Muscle layer of colon (tissue), 2 donors: Measurements from ENCODE around the gene PPFIA3.
"Not testable (repeated sequence)": the region's sequence is repeated elsewhere in the genome, so short reads cannot be mapped to it uniquely, and the experiment has no call there.

ENCODE experiments used
- H3K27ac ChIP-seq: one replicate; pipeline ENCODE4 v1.7.0; 2013; ENCODE audit warnings: low read depth, mild to moderate bottlenecking, low read length, moderate library complexity
- H3K27me3 ChIP-seq, 2 donors: one replicate each; pipeline ENCODE4 v1.7.0; 2013; ENCODE audit warnings: low read length in 2 of 2, mild to moderate bottlenecking in 2 of 2; ENCODE audit not compliant: insufficient read depth in 2 of 2, control insufficient read depth in 1 of 2
- H3K36me3 ChIP-seq: one replicate; pipeline ENCODE4 v1.7.0; 2013; ENCODE audit warnings: mild to moderate bottlenecking, low read length; ENCODE audit not compliant: insufficient read depth
- H3K4me1 ChIP-seq: one replicate; pipeline ENCODE4 v1.7.0; 2013; ENCODE audit warnings: mild to moderate bottlenecking, low read length; ENCODE audit not compliant: insufficient read depth
- H3K4me3 ChIP-seq, 2 donors: one replicate each; pipeline ENCODE4 v1.7.0; 2013; ENCODE audit warnings: low read length in 2 of 2, low read depth in 1 of 2, mild to moderate bottlenecking in 1 of 2, moderate library complexity in 1 of 2
- H3K9ac ChIP-seq: one replicate; pipeline ENCODE4 v1.7.0; 2013; ENCODE audit warnings: low read length
- H3K9me3 ChIP-seq: one replicate; pipeline ENCODE4 v1.7.0; 2013; ENCODE audit warnings: mild to moderate bottlenecking, low read length
- donor health status: abdominal sarcoma.
- donor health status: Adenocarcinoma of cecum.

Gene PPFIA3

DNA sequence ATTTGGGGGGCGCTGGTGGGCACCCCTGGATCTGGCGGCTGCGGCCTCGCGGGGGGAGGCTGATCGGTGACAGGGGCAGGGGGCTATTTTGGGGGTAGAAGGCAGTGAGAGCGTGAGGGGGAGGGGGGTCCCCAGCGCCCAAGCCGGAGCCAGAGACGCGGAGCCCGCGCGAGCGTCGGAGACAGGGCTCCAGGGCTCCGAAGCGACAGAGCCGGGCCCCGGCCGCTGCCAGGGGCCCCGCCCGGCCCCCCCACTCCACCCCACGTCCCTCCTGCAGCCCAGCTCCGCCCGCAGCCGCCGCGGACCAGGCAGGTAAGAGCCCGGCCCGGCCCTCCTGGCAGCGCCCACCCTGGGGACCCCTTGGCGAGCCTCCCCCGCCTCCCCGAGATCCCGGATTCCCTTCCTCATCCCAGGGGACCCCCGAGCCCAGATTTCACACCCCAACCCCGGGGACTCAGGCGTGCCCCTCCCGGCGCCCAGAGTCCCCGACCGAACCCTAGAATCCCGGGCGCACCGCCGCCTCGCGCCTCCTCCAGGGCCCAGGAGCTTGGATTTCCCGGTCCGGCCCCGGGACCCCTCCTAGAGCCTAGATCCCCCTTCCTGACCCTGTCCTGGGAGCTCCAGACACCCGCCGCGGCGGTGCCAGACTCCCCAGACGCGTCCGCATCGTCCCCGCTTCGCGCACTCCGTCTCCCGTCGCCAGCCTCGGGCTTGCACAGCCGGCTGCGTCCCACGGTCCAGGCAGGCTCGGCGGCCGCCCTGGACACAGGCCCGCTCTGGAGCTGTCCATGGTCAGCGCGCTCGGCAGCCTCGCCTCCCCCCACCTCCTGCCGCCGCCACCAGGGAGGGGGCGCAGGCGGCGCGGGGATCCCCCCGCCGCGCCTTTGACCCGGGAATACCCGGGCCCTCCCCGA, at the start of gene PPFIA3:
Gene PPFIA3, plus strand, starts transcription at position 134 of the 914 bp plus-strand sequence. CDS start 8,330 bp downstream, outside the sequence.
- H3K36me3 ChIP-seq = no peaks in the 10 kb centered on the region
- H3K27me3 ChIP-seq = peaks cover 0 to 7% of the 10 kb centered on the region in 2 donors
- no peaks in the 10 kb centered on the region for H3K9me3 ChIP-seq
- H3K4me3 ChIP-seq = peak within 1 kb of the TSS; percentile 58 to 83
- peak within 1 kb of the TSS; percentile 76 for H3K27ac ChIP-seq
- H3K4me1 ChIP-seq = peaks cover 7% of the 10 kb centered on the region
- H3K9ac ChIP-seq = peak within 1 kb of the TSS; percentile 49

DNA sequence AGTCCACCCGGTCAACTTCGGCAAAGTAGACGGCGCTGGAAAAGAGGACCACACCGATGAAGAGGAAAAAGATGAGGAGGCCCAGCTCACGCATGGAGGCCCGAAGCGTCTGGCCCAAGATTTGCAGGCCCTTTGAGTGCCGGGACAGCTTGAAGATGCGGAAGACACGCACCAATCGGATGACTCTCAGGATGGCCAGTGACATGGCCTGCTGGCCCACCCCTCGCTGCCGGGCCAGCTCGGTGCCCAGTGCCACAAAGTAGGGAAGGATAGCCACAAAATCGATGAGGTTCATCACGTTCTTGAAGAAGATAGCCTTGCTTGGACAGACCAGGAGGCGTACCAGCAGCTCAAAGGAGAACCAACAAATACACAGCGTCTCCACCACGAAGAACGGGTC, 48.9 kb upstream of the PPFIA3 start:
- Histone ChIP-seq H3K27me3 (peaks cover 13 to 65% of the 10 kb centered on the region in 2 donors), H3K27ac (no peak overlapping the region)

DNA sequence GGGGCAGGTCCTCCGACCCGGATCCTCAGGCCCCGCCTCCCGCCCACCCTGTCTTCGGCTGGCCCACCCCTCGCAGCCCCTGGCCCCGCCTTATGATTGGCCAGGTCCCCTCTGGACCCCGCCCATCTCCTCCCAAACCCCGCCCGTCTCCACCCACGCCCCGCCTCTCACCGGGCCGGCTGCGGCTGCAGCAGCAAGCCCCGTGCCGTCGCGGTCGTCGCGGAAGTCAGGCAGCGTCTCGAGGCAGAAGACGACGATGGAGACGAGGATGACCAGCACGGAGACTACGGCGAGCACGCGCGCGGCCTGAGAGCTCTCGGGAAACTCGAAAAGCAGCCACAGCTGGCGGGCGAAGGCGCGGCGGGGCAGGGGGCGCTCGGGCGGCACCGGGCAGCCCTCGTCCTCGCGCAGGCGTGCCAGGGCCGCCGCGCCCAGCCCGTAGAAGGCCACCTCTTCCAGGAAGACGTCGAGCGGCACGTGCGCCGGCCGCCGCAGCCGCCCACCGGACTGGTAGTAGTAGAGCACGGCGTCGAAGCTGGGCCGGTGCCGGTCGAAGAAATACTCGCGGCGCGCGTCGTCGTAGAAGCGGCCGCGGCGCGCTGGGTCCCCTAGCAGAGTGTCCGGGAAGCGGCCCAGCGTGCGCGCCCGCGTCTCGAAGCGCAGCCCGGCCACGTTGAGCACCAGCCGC, 47.3 kb upstream of the PPFIA3 start:
- H3K27ac ChIP-seq = no peak overlapping the region
- H3K27me3 ChIP-seq = peaks cover 13 to 53% of the 10 kb centered on the region in 2 donors
- no peak overlapping the region for H3K4me3 ChIP-seq
- H3K4me1 ChIP-seq = no peaks in the 10 kb centered on the region
- no peak overlapping the region for H3K9ac ChIP-seq
- no peaks in the 10 kb centered on the region for H3K9me3 ChIP-seq
- H3K36me3 ChIP-seq = no peaks in the 10 kb centered on the region

More for the DNA sequence above, 48.9 kb upstream of the PPFIA3 start:
- H3K4me1 ChIP-seq = no peaks in the 10 kb centered on the region
- no peaks in the 10 kb centered on the region for H3K9me3 ChIP-seq
- H3K36me3 ChIP-seq = no peaks in the 10 kb centered on the region
- H3K4me3 ChIP-seq = no peak overlapping the region
- H3K9ac ChIP-seq = no peak overlapping the region

DNA sequence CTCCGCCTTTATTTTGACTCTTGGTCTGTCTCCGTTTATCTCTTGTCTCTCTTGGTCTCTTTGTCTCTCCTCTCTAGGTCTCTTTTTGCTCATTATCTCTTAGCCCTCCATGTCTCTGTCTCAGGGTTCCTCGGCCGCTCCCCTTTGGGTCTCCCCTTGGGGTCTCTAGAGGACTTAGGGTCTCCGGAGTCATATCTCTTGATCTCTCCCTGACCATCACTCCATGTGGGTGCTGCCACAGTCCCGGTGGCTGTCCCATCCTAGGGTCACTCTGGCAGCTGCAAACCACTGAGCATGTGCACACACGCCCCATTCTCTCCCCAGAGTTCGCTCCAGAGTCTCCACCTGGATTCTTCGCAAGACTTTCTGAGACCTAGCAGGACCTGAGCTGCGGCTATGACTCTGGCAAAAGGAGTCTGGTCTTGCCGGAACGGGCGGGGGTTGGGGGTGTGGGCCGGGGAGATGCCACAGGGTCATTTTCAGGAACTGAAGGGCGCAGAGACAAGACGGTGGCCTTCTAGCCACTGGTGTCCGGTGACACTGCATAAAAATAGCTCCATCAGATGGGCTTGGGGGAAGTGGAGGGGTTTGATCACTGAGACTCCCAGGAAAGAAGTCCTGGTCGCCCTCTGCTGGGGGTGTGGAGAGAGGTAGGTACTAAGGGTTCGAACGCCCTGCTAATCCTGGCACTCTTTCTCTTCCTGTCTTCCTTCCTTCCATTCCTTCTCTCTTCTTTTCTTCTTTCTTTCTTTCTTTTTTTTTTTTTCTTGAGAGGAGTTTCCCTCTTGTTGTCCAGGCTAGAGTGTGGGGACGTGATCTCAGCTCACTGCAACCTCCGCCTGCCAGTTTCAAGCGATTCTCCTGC, 45.6 kb upstream of the PPFIA3 start:
- H3K27me3 ChIP-seq = peaks cover 13 to 46% of the 10 kb centered on the region in 2 donors
- H3K4me3 ChIP-seq = no peak overlapping the region
- no peaks in the 10 kb centered on the region for H3K4me1 ChIP-seq
- no peaks in the 10 kb centered on the region for H3K36me3 ChIP-seq
- H3K27ac ChIP-seq = no peak overlapping the region
- no peak overlapping the region for H3K9ac ChIP-seq
- H3K9me3 ChIP-seq = no peaks in the 10 kb centered on the region

DNA sequence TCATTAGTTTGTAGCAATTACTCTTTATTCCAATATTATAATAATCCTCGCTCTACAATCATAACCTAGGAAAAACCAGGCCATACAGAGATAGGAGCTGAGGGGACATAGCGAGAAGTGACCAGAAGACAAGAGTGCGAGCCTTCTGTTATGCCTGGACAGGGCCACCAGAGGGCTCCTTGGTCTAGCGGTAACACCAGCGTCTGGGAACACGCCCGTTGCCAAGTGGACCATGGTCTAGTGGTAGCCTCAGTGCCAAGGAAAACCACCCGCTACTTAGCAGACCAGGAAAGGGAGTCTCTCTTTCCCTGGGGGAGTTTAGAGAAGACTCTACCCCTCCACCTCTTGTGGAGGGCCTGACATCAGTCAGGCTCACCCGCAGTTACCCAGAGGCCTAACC, 44.5 kb upstream of the PPFIA3 start:
- H3K9me3 ChIP-seq, H3K4me3 ChIP-seq, H3K4me1 ChIP-seq, H3K9ac ChIP-seq, H3K27ac ChIP-seq, H3K36me3 ChIP-seq: not testable (repeated sequence)
- peaks cover 13 to 39% of the 10 kb centered on the region in 2 donors for H3K27me3 ChIP-seq

DNA sequence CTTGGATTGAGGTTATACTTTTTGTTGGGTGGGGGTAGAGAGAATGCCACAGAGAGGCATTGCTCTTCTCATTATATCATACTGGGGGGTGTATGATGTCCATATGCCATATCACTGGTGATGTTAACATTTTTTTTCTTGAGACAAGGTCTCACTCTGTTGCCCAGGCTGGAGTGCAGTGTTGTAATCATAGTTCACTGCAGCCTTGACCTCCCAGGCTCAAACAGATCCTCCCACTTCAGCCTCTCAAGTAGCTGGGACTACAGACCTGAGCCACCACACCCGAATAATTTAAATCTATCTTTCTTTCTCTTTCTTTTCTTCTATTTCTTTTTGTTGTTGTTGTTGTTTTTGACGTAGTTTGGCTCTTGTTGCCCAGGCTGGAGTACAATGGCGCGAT, 39.0 kb upstream of the PPFIA3 start:
- H3K9ac ChIP-seq = no peak overlapping the region
- H3K4me3 ChIP-seq = no peak overlapping the region
- no peaks in the 10 kb centered on the region for H3K36me3 ChIP-seq
- H3K27ac ChIP-seq = no peak overlapping the region
- H3K4me1 ChIP-seq = no peaks in the 10 kb centered on the region
- no peaks in the 10 kb centered on the region for H3K27me3 ChIP-seq
- no peaks in the 10 kb centered on the region for H3K9me3 ChIP-seq

DNA sequence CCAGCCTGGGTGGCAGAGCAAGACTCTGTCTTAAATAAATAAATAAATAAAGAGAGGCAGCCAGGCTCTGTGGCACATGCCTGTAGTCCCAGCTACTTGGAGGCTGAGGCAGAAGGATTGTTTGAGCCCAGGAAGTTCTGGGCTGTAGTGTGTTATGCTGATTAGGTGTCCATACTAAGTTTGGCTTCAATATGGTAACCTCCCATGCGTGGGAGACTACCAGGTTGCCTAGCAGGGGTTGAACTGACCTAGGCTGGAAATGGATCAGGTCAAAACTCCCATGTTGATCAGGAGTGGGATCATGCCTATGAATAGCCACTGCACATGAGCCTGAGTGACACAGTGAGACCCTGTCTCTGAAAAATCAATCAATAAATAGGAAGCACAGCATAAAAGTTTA, 38.1 kb upstream of the PPFIA3 start:
- Histone ChIP-seq H3K4me1 (peaks cover 3% of the 10 kb centered on the region), H3K9me3 (no peaks in the 10 kb centered on the region), H3K27me3 (no peaks in the 10 kb centered on the region), H3K9ac (no peak overlapping the region), H3K4me3 (no peak overlapping the region), H3K27ac (no peak overlapping the region), H3K36me3 (no peaks in the 10 kb centered on the region)

DNA sequence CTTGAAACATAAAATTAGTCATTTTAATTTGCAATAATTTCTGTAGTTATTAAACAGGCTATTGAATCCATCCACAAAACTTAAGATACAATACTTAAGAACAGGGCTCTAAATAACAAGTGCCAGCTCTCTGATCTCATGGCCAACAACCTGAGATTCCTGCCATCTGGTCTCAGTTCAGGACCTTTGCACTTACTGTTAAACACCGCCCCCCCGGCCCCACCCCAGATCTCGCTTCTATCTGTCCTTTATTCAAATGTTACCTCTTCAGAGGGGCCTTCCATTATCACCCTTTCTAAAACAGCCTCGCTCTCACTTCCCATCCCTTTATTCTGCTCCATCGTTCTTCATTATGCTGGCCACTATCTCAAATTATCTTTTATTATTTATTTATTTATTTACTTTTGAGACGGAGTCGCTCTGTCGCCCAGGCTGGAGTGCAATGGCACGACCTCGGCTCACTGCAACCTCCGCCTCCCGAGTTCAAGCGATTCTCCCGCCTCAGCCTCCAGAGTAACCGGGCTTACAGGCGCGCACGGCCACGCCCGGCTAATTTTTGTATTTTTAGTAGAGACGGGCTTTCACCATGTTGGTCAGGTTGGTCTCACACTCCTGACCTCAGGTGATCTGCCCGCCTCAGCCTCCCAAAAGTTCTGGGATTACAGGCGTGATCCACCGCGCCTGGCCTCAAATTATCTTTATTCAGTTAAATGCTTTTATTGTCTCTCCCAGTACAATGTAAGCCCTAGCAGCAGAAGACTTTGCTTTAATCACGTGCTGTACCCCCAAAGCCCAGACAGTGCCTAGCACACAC, 34.9 kb upstream of the PPFIA3 start:
- Histone ChIP-seq H3K36me3 (peaks cover 18% of the 10 kb centered on the region), H3K27me3 (no peaks in the 10 kb centered on the region), H3K4me1 (peaks cover 22% of the 10 kb centered on the region), H3K9ac (no peak overlapping the region), H3K27ac (peak overlapping the region; percentile 96), H3K9me3 (no peaks in the 10 kb centered on the region), H3K4me3 (peak overlapping the region; percentile 42 to 86)

DNA sequence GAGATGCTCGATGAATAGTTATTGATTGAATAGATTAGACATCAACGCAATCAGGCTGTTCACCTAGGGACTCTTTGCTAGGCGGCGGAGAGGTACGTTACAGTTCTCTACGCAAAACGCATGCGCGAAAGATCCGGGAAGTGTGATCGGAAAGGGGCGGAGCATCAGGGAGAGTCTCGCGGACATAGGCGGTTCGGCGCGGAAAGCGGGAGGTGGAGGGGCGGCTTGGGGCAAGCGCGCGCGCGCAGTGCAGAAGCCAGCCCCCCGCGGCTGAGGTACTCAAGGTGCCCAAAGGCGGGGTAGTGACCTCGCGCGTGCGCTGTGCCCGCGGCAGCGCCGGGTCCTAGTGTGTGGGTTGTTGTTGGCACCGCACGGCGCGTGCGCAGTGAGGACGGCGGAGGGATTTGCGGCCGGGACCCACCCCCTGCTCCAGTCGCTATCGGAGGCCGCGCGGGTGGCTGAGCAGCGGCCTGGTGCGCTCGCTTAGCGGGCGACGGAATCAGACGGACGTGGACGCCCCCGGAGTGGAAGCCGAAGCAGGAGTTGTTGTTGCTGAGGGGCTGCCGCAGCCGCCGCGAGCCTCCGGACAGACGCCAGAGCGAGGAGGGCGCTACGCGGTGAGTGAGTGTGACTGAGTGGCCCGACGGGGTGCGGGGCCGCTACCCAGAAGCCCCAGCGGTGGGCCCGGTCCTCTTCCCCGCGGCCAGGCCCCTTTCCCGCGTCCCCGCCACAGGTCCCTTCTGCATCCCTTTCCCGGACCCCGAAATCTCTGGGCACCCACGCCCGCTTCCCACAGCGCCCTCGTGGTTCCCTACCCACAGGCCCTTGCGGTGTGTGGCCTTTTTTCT, 34.1 kb upstream of the PPFIA3 start, which contains the start of gene SNRNP70:
Gene SNRNP70, plus strand, starts transcription at position 432 of the 848 bp plus-strand sequence. CDS start 964 bp downstream, outside the sequence.
- Histone ChIP-seq H3K27ac (peak within 1 kb of the TSS; percentile 96), H3K4me1 (peaks cover 22% of the 10 kb centered on the region), H3K4me3 (peak within 1 kb of the TSS; percentile 86 to 95), H3K9me3 (no peaks in the 10 kb centered on the region), H3K36me3 (peaks cover 23% of the 10 kb centered on the region), H3K9ac (peak within 1 kb of the TSS; percentile 57), H3K27me3 (no peaks in the 10 kb centered on the region)

DNA sequence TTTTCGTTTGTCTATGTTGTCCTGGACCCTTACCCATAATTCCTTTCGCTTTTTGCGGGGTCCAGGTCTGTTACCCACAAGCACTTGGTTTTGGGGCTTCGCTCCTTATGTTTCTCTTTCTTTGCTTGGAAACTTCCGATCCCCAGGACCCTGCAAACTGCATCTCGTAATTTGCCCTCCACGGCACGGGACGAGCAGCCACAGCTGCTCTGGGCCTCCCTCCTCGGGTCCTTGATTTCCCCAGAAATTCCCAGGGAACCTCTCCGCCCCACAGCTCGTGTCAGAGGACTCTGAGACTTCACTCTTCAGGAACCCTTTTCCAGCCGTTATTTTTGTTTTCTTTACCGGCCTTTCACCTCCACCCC, 33.5 kb upstream of the PPFIA3 start:
- Histone ChIP-seq H3K27ac (peak overlapping the region; percentile 96), H3K36me3 (peaks cover 29% of the 10 kb centered on the region)

More for the DNA sequence above, 33.5 kb upstream of the PPFIA3 start:
- peaks cover 22% of the 10 kb centered on the region for H3K4me1 ChIP-seq
- no peaks in the 10 kb centered on the region for H3K27me3 ChIP-seq
- peak overlapping the region; percentile 86 to 95 for H3K4me3 ChIP-seq
- H3K9ac ChIP-seq = peak overlapping the region; percentile 57
- H3K9me3 ChIP-seq = no peaks in the 10 kb centered on the region
